Trophoblast cell (in vitro differentiated cells and primary cell): ENCODE measurements around the gene RAB44.

Experiments
- DNase-seq, 2 donors: peaks; one replicate each; pipeline ENCODE4 v3.0.0-alpha.2; 2016
- H2AFZ ChIP-seq: 2 replicates; pipeline ENCODE4 v1.6.1; 2013; ENCODE audit warnings: low read length, moderate library complexity, mild to moderate bottlenecking; ENCODE audit not compliant: insufficient read depth, poor library complexity
- H2AK5ac ChIP-seq: 2 replicates; pipeline ENCODE4 v1.6.1; 2013; ENCODE audit warnings: mild to moderate bottlenecking, low read length
- H2BK120ac ChIP-seq: 2 replicates; pipeline ENCODE4 v1.6.1; 2013; ENCODE audit warnings: low read length, mild to moderate bottlenecking, moderate library complexity; ENCODE audit not compliant: insufficient read depth, poor library complexity
- H2BK12ac ChIP-seq: 2 replicates; pipeline ENCODE4 v1.6.1; 2013; ENCODE audit warnings: mild to moderate bottlenecking, low read length, moderate library complexity
- H2BK5ac ChIP-seq: 2 replicates; pipeline ENCODE4 v1.6.1; 2013; ENCODE audit warnings: low read length, low read depth, moderate library complexity, mild to moderate bottlenecking; ENCODE audit not compliant: poor library complexity
- H3K14ac ChIP-seq: 2 replicates; pipeline ENCODE4 v1.6.1; 2013; ENCODE audit warnings: mild to moderate bottlenecking, low read length
- H3K18ac ChIP-seq: 2 replicates; pipeline ENCODE4 v1.6.1; 2013; ENCODE audit warnings: mild to moderate bottlenecking, low read length
- H3K23ac ChIP-seq: 2 replicates; pipeline ENCODE4 v1.6.1; 2013; ENCODE audit warnings: low read length
- H3K27ac ChIP-seq: 2 replicates; pipeline ENCODE4 v1.5.1; 2013; ENCODE audit warnings: low read depth, mild to moderate bottlenecking, inconsistent platforms, low read length, moderate library complexity
- H3K27me3 ChIP-seq: 2 replicates; pipeline ENCODE4 v1.6.1; 2013; ENCODE audit warnings: inconsistent platforms, mild to moderate bottlenecking, low read length, moderate library complexity; ENCODE audit not compliant: insufficient read depth
- H3K36me3 ChIP-seq, 2 experiments: 1 replicate in 1 of 2; 2 replicates in 1 of 2; pipeline ENCODE4 v1.6.1; 2013; ENCODE audit warnings: low read length in 2 of 2, mild to moderate bottlenecking in 2 of 2, moderate library complexity in 1 of 2; ENCODE audit not compliant: insufficient read depth in 2 of 2, control insufficient read depth in 1 of 2
- H3K4ac ChIP-seq: 2 replicates; pipeline ENCODE4 v1.6.1; 2013; ENCODE audit warnings: low read depth, mild to moderate bottlenecking, low read length, moderate library complexity
- H3K4me1 ChIP-seq, 2 experiments: 1 replicate in 1 of 2; 2 replicates in 1 of 2; pipeline ENCODE4 v1.6.1; 2013; ENCODE audit warnings: low read length in 2 of 2, mild to moderate bottlenecking in 2 of 2, moderate library complexity in 1 of 2; ENCODE audit not compliant: insufficient read depth in 2 of 2, control insufficient read depth in 1 of 2
- H3K4me2 ChIP-seq: 2 replicates; pipeline ENCODE4 v1.6.1; 2013; ENCODE audit warnings: inconsistent platforms, mild to moderate bottlenecking, low read length, moderate library complexity
- H3K4me3 ChIP-seq: 2 replicates; pipeline ENCODE4 v1.5.1; 2013; ENCODE audit warnings: mild to moderate bottlenecking, low read depth, low read length, inconsistent platforms
- H3K79me1 ChIP-seq: one replicate; pipeline ENCODE4 v1.6.1; 2013; ENCODE audit warnings: low read length
- H3K79me2 ChIP-seq: 2 replicates; pipeline ENCODE4 v1.6.1; 2013; ENCODE audit warnings: low read length, mild to moderate bottlenecking; ENCODE audit not compliant: control insufficient read depth, insufficient read depth, poor library complexity
- H3K9ac ChIP-seq: 2 replicates; pipeline ENCODE4 v1.6.1; 2013; ENCODE audit warnings: mild to moderate bottlenecking, low read length
- H3K9me3 ChIP-seq: 2 replicates; pipeline ENCODE4 v1.6.1; 2013; ENCODE audit warnings: low read depth, mild to moderate bottlenecking, control low read depth, inconsistent platforms, low read length; ENCODE audit not compliant: insufficient read depth
- H4K12ac ChIP-seq: 2 replicates; pipeline ENCODE4 v1.6.1; 2013; ENCODE audit warnings: low read depth, mild to moderate bottlenecking, low read length, moderate library complexity
- H4K8ac ChIP-seq: 2 replicates; pipeline ENCODE4 v1.6.1; 2013; ENCODE audit warnings: low read depth, mild to moderate bottlenecking, low read length, moderate library complexity
- H4K91ac ChIP-seq: one replicate; pipeline ENCODE4 v1.6.1; 2013; ENCODE audit warnings: low read depth, mild to moderate bottlenecking, low read length, moderate library complexity
- WGBS: extraction: QIAGEN DNeasy Blood & Tissue Kit; methylation state at CpG from one replicate; pipeline ENCODE4 v1.1.7; 2013; ENCODE audit warnings: missing lambda C conversion rate; ENCODE audit not compliant: insufficient read length, insufficient coverage; ENCODE audit errors: extremely low coverage; 5-methylcytosine and 5-hydroxymethylcytosine counted together

The RAB44 gene

DNA sequence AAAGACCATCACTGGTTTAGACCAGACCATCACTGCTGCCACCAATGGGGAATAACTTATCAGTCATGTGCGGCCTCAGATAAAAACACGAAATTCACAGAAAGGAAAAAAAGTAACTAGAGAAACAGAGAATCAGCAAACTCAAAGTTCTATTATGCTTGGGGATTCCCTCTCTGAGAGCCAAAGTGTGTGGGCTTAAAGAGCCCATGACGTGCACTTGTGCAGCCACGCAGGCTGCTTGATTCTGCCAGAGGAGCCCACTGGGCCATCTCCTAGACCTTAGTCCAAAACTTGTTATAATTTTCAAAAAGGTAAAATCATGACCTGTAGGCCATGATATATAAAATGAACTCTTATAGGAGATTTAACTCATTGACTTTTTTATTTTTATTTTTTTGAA lies 15.2 kb downstream of the RAB44 start:
- DNase-seq, result no peak
- Histone ChIP-seq H2BK12ac (no peak overlapping the region), H3K79me2 (no peaks in the 10 kb centered on the region), H2AFZ (no peak overlapping the region), H3K9me3 (no peaks in the 10 kb centered on the region), H3K27me3 (no peaks in the 10 kb centered on the region), H2BK5ac (no peak overlapping the region), H3K4me1 (no peaks in the 10 kb centered on the region), H3K23ac (no peak overlapping the region), H4K91ac (no peak overlapping the region), H2AK5ac (no peak overlapping the region), H3K4ac (no peak overlapping the region), H4K8ac (no peak overlapping the region), H3K27ac (no peak overlapping the region), H3K14ac (no peak overlapping the region), H4K12ac (no peak overlapping the region), H3K79me1 (no peaks in the 10 kb centered on the region), H2BK120ac (no peak overlapping the region), H3K4me2 (no peak overlapping the region), H3K36me3 (no peaks in the 10 kb centered on the region), H3K18ac (no peak overlapping the region), H3K4me3 (no peak overlapping the region), H3K9ac (no peak overlapping the region)
- no CpG with 5 or more reads among the region's 4 CpGs for WGBS

- no peak overlapping the region for H3K23ac ChIP-seq
- H4K91ac ChIP-seq, result no peak overlapping the region
- no peak overlapping the region for H3K4me2 ChIP-seq
- H3K9ac ChIP-seq, result no peak overlapping the region
- H2AFZ ChIP-seq, result no peak overlapping the region
- H3K4me1 ChIP-seq, result no peaks in the 10 kb centered on the region
- no peak overlapping the region for H3K14ac ChIP-seq
- H3K18ac ChIP-seq, result no peak overlapping the region
- H3K36me3 ChIP-seq, result no peaks in the 10 kb centered on the region
- H3K27ac ChIP-seq, result no peak overlapping the region
- H4K12ac ChIP-seq, result no peak overlapping the region
- H3K27me3 ChIP-seq, result no peaks in the 10 kb centered on the region
- no CpG with 5 or more reads among the region's 8 CpGs for WGBS
- no peak overlapping the region for H2BK12ac ChIP-seq
- no peaks in the 10 kb centered on the region for H3K79me1 ChIP-seq
- no peaks in the 10 kb centered on the region for H3K9me3 ChIP-seq
- no peaks in the 10 kb centered on the region for H3K79me2 ChIP-seq
- H3K4ac ChIP-seq, result no peak overlapping the region
- H4K8ac ChIP-seq, result no peak overlapping the region
- no peak overlapping the region for H2BK5ac ChIP-seq
- no peak overlapping the region for H3K4me3 ChIP-seq
- no peak overlapping the region for H2AK5ac ChIP-seq
- H2BK120ac ChIP-seq, result no peak overlapping the region
- no peak for DNase-seq
Measured at GRCh38 chr6:36713846-36714245, 16.2 kb downstream of the RAB44 start.

- no peaks in the 10 kb centered on the region for H3K4me1 ChIP-seq
- DNase-seq, result no peak
- H4K91ac ChIP-seq, result no peak overlapping the region
- H3K27ac ChIP-seq, result no peak overlapping the region
- H2AFZ ChIP-seq, result no peak overlapping the region
- H4K12ac ChIP-seq, result no peak overlapping the region
- H2BK120ac ChIP-seq, result no peak overlapping the region
- H3K4me2 ChIP-seq, result no peak overlapping the region
- no peak overlapping the region for H3K4me3 ChIP-seq
- H3K79me1 ChIP-seq, result no peaks in the 10 kb centered on the region
- no peak overlapping the region for H3K18ac ChIP-seq
- no peak overlapping the region for H3K4ac ChIP-seq
- H3K36me3 ChIP-seq, result no peaks in the 10 kb centered on the region
- no peak overlapping the region for H3K23ac ChIP-seq
- WGBS, result no CpG with 5 or more reads among the region's 10 CpGs
- H3K9ac ChIP-seq, result no peak overlapping the region
- no peaks in the 10 kb centered on the region for H3K79me2 ChIP-seq
- no peak overlapping the region for H2BK5ac ChIP-seq
- no peaks in the 10 kb centered on the region for H3K27me3 ChIP-seq
- H3K14ac ChIP-seq, result no peak overlapping the region
- no peak overlapping the region for H2BK12ac ChIP-seq
- no peaks in the 10 kb centered on the region for H3K9me3 ChIP-seq
- H2AK5ac ChIP-seq, result no peak overlapping the region
- H4K8ac ChIP-seq, result no peak overlapping the region
Measured at GRCh38 chr6:36714511-36714910, 16.9 kb downstream of the RAB44 start.

GRCh38 chr6:36715469-36715868 lies 17.8 kb downstream of the RAB44 start:
- Histone ChIP-seq H3K79me1 (no peaks in the 10 kb centered on the region), H2AFZ (no peak overlapping the region), H2BK120ac (no peak overlapping the region), H3K4me2 (no peak overlapping the region), H3K4me1 (no peaks in the 10 kb centered on the region), H2BK12ac (no peak overlapping the region), H3K27me3 (no peaks in the 10 kb centered on the region), H3K36me3 (no peaks in the 10 kb centered on the region), H3K9ac (no peak overlapping the region), H4K8ac (no peak overlapping the region), H3K4ac (no peak overlapping the region), H4K12ac (no peak overlapping the region), H2BK5ac (no peak overlapping the region), H3K18ac (no peak overlapping the region), H3K79me2 (no peaks in the 10 kb centered on the region), H3K9me3 (no peaks in the 10 kb centered on the region), H4K91ac (no peak overlapping the region), H3K23ac (no peak overlapping the region), H3K4me3 (no peak overlapping the region), H2AK5ac (no peak overlapping the region), H3K27ac (no peak overlapping the region), H3K14ac (no peak overlapping the region)
- DNase-seq, result no peak
- no CpG with 5 or more reads among the region's 7 CpGs for WGBS
